Thyroid gland (tissue), 4 donors: Measurements from ENCODE around the gene RNF121. TPM values are rescaled to one million over a fixed set of nuclear protein-coding genes. Genes with fewer than 3 reads are reported as not detected.
A peak's percentile ranks its signal among the peaks of the same experiment; 100 is the strongest.
"Not testable (repeated sequence)": the region's sequence is repeated elsewhere in the genome, so short reads cannot be mapped to it uniquely, and the experiment has no call there.

Experiments
- DNase-seq, 2 donors: peaks; one replicate each; pipeline ENCODE4 v3.0.0-alpha.2; 2019
- H3K27ac ChIP-seq, 3 donors: fragments of 200-600 bp; sonication (generic); 1 replicate in 2 of 3; 2 replicates in 1 of 3; pipeline ENCODE4 v1.5.1; 2016 to 2019; ENCODE audit warnings: mild to moderate bottlenecking in 1 of 3, moderate library complexity in 1 of 3
- H3K27me3 ChIP-seq: fragments of 200-600 bp; sonication (generic); one replicate; pipeline ENCODE4 v1.5.1; 2019
- H3K36me3 ChIP-seq, 2 donors: fragments of 200-600 bp; sonication (generic); one replicate each; pipeline ENCODE4 v1.5.1; 2016 to 2019
- H3K4me1 ChIP-seq, 2 donors: fragments of 200-600 bp; sonication (generic); one replicate each; pipeline ENCODE4 v1.5.1; 2017 to 2019
- H3K4me3 ChIP-seq, 3 donors: fragments of 200-600 bp; sonication (generic); replicated peaks in 1 of 3; 1 replicate in 2 of 3; 2 replicates in 1 of 3; pipeline ENCODE4 v1.5.1; 2016; ENCODE audit warnings: mild to moderate bottlenecking in 1 of 3
- H3K9me3 ChIP-seq: fragments of 200-600 bp; sonication (generic); one replicate; pipeline ENCODE4 v1.5.1; 2017
- POLR2A ChIP-seq, 2 donors: fragments of 450-650 bp; IDR thresholded peaks; one replicate each; pipeline ENCODE4 v1.6.1; 2017; ENCODE audit warnings: antibody characterized with exemption in 2 of 2, mild to moderate bottlenecking in 2 of 2, moderate library complexity in 1 of 2
- WGBS, 2 donors: methylation state at CpG; one replicate each; pipeline ENCODE4 v1.1.5; 2017; 5-methylcytosine and 5-hydroxymethylcytosine counted together
- intact Hi-C: fragments of 100-400 bp; cut with DNase I; formaldehyde crosslinking; loops from one replicate; pipeline ENCODE4 v1.15.1; 2023
- total RNA-seq, 4 donors: library from RNA; depleted of rRNA; stranded (reverse); fragments of >200 nt; gene quantifications; one replicate each; pipeline ENCODE4 v1.2.3, GENCODE V29; 2016
- TF ChIP-seq, protein P1 (sequence below), 6 experiments: fragments of 200-600 bp in 3 of 6; fragments of 450-650 bp in 3 of 6; sonication (generic) in 3 of 6; IDR thresholded peaks; one replicate each; pipeline ENCODE4 v1.5.1; 2016 to 2019; ENCODE audit warnings: antibody characterized with exemption in 6 of 6, mild to moderate bottlenecking in 2 of 6, inconsistent platforms in 1 of 6, moderate library complexity in 1 of 6

RNF121 gene
- total RNA-seq, 4 donors from 2014 or later, result 41.9 to 64.4 (median 54.7) TPM

DNA sequence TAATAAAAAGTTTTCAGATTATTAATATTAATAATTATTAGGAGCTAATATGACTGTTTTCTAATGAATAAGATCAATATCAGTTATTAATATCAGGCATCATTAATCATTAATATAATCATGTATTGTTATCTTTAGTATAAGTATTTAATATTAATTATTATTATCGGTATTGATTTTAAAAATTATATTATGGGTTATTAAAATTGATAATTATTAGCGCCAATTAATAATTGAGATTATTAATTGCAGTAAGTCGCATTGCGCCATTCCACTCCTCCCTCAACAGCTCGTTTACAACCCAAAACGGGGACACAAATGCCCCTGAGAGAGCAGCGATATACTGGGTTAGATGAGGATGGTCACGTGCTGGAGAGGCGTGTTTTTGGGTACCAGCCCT lies 20.6 kb upstream of the RNF121 start:
- H3K36me3 ChIP-seq, result no peaks in the 10 kb centered on the region
- H3K27ac ChIP-seq, result no peak overlapping the region
- H3K4me1 ChIP-seq, result no peaks in the 10 kb centered on the region
- H3K27me3 ChIP-seq, result no peaks in the 10 kb centered on the region
- TF ChIP-seq, protein P1, sequence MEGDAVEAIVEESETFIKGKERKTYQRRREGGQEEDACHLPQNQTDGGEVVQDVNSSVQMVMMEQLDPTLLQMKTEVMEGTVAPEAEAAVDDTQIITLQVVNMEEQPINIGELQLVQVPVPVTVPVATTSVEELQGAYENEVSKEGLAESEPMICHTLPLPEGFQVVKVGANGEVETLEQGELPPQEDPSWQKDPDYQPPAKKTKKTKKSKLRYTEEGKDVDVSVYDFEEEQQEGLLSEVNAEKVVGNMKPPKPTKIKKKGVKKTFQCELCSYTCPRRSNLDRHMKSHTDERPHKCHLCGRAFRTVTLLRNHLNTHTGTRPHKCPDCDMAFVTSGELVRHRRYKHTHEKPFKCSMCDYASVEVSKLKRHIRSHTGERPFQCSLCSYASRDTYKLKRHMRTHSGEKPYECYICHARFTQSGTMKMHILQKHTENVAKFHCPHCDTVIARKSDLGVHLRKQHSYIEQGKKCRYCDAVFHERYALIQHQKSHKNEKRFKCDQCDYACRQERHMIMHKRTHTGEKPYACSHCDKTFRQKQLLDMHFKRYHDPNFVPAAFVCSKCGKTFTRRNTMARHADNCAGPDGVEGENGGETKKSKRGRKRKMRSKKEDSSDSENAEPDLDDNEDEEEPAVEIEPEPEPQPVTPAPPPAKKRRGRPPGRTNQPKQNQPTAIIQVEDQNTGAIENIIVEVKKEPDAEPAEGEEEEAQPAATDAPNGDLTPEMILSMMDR (IDR thresholded peaks at IDR 0.05), result no peak
- no peak for TF ChIP-seq POLR2A (IDR thresholded peaks at IDR 0.05)
- DNase-seq, result no peak
- intact Hi-C loops, result no loop called here
- no peaks in the 10 kb centered on the region for H3K9me3 ChIP-seq
- no peak overlapping the region for H3K4me3 ChIP-seq
- WGBS, 2 donors, result 82 to 92% methylated on average over 9 of the region's 9 CpGs

DNA sequence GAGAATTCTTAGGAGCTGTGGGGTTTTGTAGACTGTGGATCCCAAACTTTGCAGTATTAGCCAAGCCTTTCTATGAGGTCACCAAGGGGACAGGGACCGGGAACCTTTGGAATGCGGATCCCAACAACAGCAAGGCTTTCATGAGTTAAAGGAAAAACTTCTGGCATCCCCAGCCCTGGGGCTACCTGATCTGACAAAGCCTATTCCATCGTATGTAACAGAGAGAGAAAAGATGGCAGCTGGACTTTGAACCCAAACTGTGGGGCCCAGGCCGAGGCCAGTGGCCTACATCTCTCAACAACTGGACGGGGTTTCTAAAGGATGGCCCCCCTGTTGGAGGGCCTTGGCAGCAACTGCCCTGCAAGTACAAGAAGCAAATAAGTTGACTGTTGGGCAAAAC lies 18.1 kb upstream of the RNF121 start:
- peaks cover 9 to 15% of the 10 kb centered on the region in 2 donors for H3K36me3 ChIP-seq
- intact Hi-C loops, H3K4me3 ChIP-seq, H3K9me3 ChIP-seq, H3K27ac ChIP-seq, H3K27me3 ChIP-seq, DNase-seq, H3K4me1 ChIP-seq: not testable (repeated sequence)
- WGBS, 2 donors, result 94 to 96% methylated on average over 4 to 5 of the region's 5 CpGs

DNA sequence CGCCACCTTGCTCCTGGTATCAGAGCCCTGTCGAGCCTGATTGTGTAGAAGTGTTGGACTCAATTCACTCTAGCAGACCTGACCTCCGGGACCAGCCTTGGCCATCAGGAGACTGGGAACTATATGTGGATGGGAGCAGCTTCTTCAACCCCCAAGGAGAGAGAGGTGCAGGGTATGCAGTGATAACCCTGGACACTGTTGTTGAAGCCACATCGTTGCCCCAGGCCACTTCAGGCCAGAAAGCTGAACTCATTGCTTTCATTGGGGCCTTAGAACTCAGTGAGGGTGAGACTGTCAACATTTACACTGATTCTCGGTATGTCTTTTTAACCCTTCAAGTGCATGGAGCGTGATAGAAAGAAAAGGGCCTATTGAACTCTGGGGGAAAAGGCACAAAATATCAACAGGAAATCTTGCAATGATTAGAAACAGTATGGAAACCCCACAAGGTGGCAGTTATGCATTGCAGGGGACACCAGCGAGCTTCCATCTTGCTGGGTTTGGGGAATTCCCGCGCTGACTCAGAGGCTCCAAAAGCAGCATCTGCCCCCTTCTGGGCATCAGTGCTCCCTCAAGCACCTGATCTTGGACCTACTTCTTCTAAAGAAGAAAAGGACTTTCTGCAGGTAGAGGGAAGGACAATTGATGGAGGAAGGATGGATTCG lies 17.4 kb upstream of the RNF121 start:
- DNase-seq, H3K4me3 ChIP-seq, H3K27ac ChIP-seq, H3K27me3 ChIP-seq, intact Hi-C loops, H3K9me3 ChIP-seq, H3K4me1 ChIP-seq: not testable (repeated sequence)
- peaks cover 9 to 19% of the 10 kb centered on the region in 2 donors for H3K36me3 ChIP-seq
- WGBS, 2 donors, result 83 to 88% methylated on average over 9 to 10 of the region's 10 CpGs

DNA sequence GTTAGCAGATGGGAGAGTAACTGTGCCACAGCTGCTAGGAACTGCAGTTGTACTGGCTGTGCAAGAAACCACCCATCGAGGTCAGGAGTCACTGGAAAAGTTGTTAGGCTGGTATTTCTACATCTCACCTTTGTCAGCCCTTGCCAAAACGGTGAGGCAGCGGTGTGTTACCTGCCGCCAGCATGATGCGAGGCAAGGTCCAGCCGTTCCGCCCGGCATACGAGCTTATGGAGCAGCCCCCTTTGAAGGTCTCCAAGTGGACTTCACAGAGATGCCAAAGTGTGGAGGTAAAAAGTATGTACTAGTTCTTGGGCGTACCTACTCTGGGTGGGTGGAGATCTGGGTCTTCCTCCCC lies 16.9 kb upstream of the RNF121 start:
- H3K9me3 ChIP-seq, H3K4me1 ChIP-seq, H3K4me3 ChIP-seq, H3K27me3 ChIP-seq, intact Hi-C loops, H3K27ac ChIP-seq: not testable (repeated sequence)
- peaks cover 9 to 19% of the 10 kb centered on the region in 2 donors for H3K36me3 ChIP-seq
- 80 to 84% methylated on average over 10 of the region's 10 CpGs for WGBS, 2 donors
- peak in 1 of 2 donors; percentile 25 for DNase-seq

DNA sequence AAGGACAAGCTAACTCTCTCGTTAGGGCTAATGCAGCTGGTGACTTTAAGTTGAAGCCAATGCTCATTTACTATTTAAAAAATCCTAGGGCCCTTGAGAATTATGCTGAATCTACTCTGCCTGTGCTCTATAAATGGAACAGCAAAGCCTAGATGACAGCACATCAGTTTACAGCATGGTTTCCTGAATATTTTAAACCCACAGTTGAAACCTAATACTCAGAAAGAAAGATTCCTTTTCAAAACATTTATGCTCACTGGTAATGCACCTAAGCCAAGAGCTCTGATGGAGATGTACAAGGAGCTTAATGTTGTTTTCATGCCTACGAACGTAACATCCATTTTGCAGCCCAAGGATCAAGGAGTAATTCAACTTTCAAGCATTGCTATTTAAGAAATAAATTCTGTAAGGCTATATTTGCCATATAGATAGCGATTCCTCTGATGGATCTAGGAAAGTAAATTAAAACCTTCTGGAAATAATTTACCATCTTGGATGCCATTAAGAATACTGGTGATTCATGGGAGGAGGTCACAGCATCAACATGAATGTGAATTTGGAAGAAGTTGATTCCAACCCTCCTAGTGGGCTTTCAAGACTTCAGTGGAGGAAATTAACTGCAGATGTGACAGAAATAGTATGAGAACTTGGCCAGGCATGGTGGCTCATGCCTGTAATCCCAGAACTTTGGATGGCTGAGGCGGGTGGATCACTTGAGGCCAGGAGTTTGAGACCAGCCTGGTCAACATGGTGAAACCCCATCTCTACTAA lies 14.9 kb upstream of the RNF121 start:
- intact Hi-C loops, result no loop called here
- TF ChIP-seq POLR2A (IDR thresholded peaks at IDR 0.05), result no peak
- TF ChIP-seq, protein P1 (IDR thresholded peaks at IDR 0.05), result no peak
- Histone ChIP-seq H3K27me3 (no peaks in the 10 kb centered on the region), H3K36me3 (peaks cover 9 to 19% of the 10 kb centered on the region in 2 donors), H3K4me1 (no peaks in the 10 kb centered on the region), H3K27ac (no peak overlapping the region), H3K4me3 (no peak overlapping the region), H3K9me3 (no peaks in the 10 kb centered on the region)
- 86 to 91% methylated on average over 5 of the region's 5 CpGs for whole genome bisulfite sequencing, 2 donors
- no peak for DNase-seq

DNA sequence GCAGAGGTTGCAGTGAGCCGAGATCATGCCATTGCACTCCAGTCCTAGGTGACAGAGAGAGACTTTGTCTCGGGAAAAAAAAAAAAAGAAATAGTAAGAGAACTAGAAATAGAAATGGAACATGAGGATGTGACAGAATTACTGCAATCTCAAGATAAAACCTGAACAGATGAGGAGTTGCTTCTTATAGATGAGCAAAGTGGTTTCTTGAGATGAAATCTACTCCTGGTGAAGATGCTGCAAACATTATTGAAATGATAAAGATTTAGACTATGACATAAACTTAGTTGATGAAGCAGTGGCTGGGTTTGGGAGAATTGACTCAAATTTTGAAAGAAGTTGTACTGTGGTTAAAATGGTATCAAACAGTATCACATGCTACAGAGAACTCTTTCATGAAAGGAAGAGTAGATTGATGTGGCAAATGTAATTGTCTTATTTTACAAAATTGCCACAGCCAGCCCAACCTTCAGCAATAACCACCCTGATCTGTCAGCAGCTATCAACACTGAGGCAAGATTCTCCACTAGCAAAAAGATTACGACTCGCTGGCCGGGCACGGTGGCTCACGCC lies 14.1 kb upstream of the RNF121 start:
- WGBS, 2 donors, result 90 to 93% methylated on average over 7 of the region's 7 CpGs
- DNase-seq, result no peak
- intact Hi-C loops, result no loop called here
- TF ChIP-seq, protein P1 (IDR thresholded peaks at IDR 0.05), result no peak
- TF ChIP-seq POLR2A (IDR thresholded peaks at IDR 0.05), result no peak
- H3K4me3 ChIP-seq, result no peak overlapping the region
- no peaks in the 10 kb centered on the region for H3K9me3 ChIP-seq
- H3K27ac ChIP-seq, result no peak overlapping the region
- H3K27me3 ChIP-seq, result no peaks in the 10 kb centered on the region
- no peaks in the 10 kb centered on the region for H3K4me1 ChIP-seq
- H3K36me3 ChIP-seq, result peaks cover 9 to 19% of the 10 kb centered on the region in 2 donors
